Smooth muscle cell (in vitro differentiated cells): ENCODE measurements around the gene TTLL5. TPM values are rescaled to one million over a fixed set of nuclear protein-coding genes. Genes with fewer than 3 reads are reported as not detected.
A peak's percentile ranks its signal among the peaks of the same experiment; 100 is the strongest.

ENCODE experiments used
- DNase-seq: peaks from one replicate; lab custom pipeline; 2025; ENCODE audit not compliant: unreplicated experiment; lab: John Stamatoyannopoulos, UW
- H2AFZ ChIP-seq: fragments of 200-600 bp; sonication (generic); 2 replicates; pipeline ENCODE4 v1.6.0; 2016; ENCODE audit warnings: antibody characterized with exemption, low read depth, mild to moderate bottlenecking
- H3F3A ChIP-seq: fragments of 200-600 bp; sonication (generic); 2 replicates; pipeline ENCODE4 v1.6.0; 2017; ENCODE audit warnings: antibody characterized with exemption, low read depth
- H3K27ac ChIP-seq: fragments of 200-600 bp; sonication (generic); 2 replicates; pipeline ENCODE4 v1.5.1; 2016; ENCODE audit warnings: low read depth, mild to moderate bottlenecking
- H3K27me3 ChIP-seq: fragments of 200-600 bp; sonication (generic); 2 replicates; pipeline ENCODE4 v1.6.1; 2016; ENCODE audit warnings: low read depth, mild to moderate bottlenecking
- H3K36me3 ChIP-seq: fragments of 200-600 bp; sonication (generic); 2 replicates; pipeline ENCODE4 v1.5.1; 2016; ENCODE audit warnings: low read depth
- H3K4me1 ChIP-seq: fragments of 200-600 bp; sonication (generic); 2 replicates; pipeline ENCODE4 v1.5.1; 2016; ENCODE audit warnings: low read depth
- H3K4me2 ChIP-seq: fragments of 200-600 bp; sonication (generic); 2 replicates; pipeline ENCODE4 v1.6.0; 2016; ENCODE audit warnings: mild to moderate bottlenecking
- H3K4me3 ChIP-seq: fragments of 200-600 bp; sonication (generic); 2 replicates; pipeline ENCODE4 v1.5.1; 2016; ENCODE audit warnings: mild to moderate bottlenecking
- H3K79me2 ChIP-seq: fragments of 200-600 bp; sonication (generic); 2 replicates; pipeline ENCODE4 v1.6.0; 2016; ENCODE audit warnings: low read depth, mild to moderate bottlenecking
- H3K9ac ChIP-seq: fragments of 200-600 bp; sonication (generic); 2 replicates; pipeline ENCODE4 v1.6.0; 2016; ENCODE audit warnings: low read depth
- H3K9me3 ChIP-seq: fragments of 200-600 bp; sonication (generic); replicated peaks from 2 replicates; pipeline ENCODE4 v1.5.1; 2016; ENCODE audit warnings: low read depth
- H4K20me1 ChIP-seq: fragments of 200-600 bp; sonication (generic); 2 replicates; pipeline ENCODE4 v1.6.0; 2016; ENCODE audit warnings: low read depth
- WGBS: methylation state at CpG from one replicate; pipeline ENCODE4 v1.1.7; 2016; ENCODE audit warnings: low lambda C conversion rate; 5-methylcytosine and 5-hydroxymethylcytosine counted together
- polyA plus RNA-seq: library from polyadenylated mRNA; unstranded; fragments of >200 nt; fragmentation: Nextera tagmentation; extraction: Ambion mirVana; gene quantifications from 2 replicates; pipeline ENCODE4 v1.2.1, GENCODE V29; 2016
- total RNA-seq: library from RNA; depleted of rRNA; stranded (reverse); fragments of >200 nt; gene quantifications from 2 replicates; pipeline ENCODE4 v1.2.3, GENCODE V29; 2014
- TF ChIP-seq, protein P1 (sequence below): fragments of 200-600 bp; sonication (generic); IDR thresholded peaks from 2 replicates; pipeline ENCODE4 v1.5.1; 2017; ENCODE audit warnings: borderline replicate concordance, mild to moderate bottlenecking, antibody characterized with exemption; ENCODE audit not compliant: insufficient read depth, poor library complexity, severe bottlenecking

Gene TTLL5
- total and polyA plus RNA-seq, 2 experiments from 2014 or later, result 12.6 to 38.0 TPM

DNA sequence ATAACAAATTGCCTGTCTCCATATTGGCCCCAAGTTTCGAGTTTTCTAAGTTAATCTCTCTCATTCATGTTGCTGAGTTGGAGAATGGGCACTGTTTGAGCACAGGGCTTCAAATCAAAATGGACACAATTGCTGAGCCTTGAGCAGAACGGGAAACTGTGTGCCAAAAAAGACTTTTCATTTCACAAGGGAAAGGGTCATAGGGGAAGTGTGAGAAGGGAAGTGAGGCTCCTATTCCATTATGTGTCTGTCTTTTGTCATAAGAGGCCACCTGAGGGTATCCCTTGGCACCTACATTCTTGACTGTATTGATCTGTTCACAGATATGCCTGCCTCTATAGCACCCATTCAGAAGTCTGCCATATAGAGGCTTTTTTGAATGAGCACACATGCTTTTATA, 59.1 kb downstream of the TTLL5 start:
- Histone ChIP-seq H3K4me1 (peaks cover 24% of the 10 kb centered on the region), H3K4me2 (peak overlapping the region; percentile 74), H3K9me3 (no peaks in the 10 kb centered on the region), H3F3A (peaks cover 20% of the 10 kb centered on the region), H3K27ac (peak overlapping the region; percentile 73), H3K36me3 (no peaks in the 10 kb centered on the region), H3K27me3 (no peaks in the 10 kb centered on the region), H3K9ac (no peak overlapping the region), H3K79me2 (no peaks in the 10 kb centered on the region), H4K20me1 (no peaks in the 10 kb centered on the region), H2AFZ (no peak overlapping the region), H3K4me3 (no peak overlapping the region)
- no peak for DNase-seq
- WGBS, result 93% methylated on average over 2 of the region's 2 CpGs
- TF ChIP-seq, protein P1, sequence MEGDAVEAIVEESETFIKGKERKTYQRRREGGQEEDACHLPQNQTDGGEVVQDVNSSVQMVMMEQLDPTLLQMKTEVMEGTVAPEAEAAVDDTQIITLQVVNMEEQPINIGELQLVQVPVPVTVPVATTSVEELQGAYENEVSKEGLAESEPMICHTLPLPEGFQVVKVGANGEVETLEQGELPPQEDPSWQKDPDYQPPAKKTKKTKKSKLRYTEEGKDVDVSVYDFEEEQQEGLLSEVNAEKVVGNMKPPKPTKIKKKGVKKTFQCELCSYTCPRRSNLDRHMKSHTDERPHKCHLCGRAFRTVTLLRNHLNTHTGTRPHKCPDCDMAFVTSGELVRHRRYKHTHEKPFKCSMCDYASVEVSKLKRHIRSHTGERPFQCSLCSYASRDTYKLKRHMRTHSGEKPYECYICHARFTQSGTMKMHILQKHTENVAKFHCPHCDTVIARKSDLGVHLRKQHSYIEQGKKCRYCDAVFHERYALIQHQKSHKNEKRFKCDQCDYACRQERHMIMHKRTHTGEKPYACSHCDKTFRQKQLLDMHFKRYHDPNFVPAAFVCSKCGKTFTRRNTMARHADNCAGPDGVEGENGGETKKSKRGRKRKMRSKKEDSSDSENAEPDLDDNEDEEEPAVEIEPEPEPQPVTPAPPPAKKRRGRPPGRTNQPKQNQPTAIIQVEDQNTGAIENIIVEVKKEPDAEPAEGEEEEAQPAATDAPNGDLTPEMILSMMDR, result no peak

DNA sequence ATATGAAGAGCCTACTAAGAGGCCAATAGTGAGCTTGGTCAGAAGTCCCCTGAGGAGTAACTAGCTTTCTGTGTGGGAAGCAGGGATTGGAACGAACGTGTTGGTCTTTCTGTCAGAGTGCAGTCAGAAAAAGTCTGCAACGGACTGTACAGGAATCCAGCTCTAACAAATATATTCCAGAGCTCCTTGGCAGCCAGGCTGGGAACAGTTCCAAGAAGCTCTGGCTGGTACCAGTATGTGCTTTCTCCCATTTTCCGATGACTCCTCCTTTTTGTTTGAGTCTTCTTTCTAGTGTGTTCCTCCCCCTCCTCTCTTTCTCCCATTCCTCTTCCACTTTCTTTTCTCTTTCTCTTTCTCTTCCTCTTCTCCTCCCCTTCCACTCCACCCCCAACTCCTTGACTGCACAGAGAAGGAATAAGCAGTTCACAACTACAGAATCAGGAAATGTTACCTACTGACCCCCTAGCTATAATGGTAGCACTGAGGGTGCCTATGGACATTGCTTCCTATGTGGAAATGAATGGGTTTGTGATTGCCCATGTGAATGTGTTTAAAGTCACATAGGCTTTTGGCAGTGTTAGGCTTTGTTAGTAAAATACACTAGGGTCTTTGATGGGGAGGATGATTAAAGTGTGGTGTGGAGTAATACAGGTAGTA, 59.9 kb downstream of the TTLL5 start:
- Histone ChIP-seq H2AFZ (peak overlapping the region; percentile 28), H3K27ac (peak overlapping the region; percentile 73), H3F3A (peaks cover 11% of the 10 kb centered on the region), H3K4me3 (no peak overlapping the region), H3K9me3 (no peaks in the 10 kb centered on the region), H4K20me1 (no peaks in the 10 kb centered on the region), H3K4me2 (peak overlapping the region; percentile 74), H3K9ac (no peak overlapping the region), H3K27me3 (no peaks in the 10 kb centered on the region), H3K4me1 (peaks cover 18% of the 10 kb centered on the region), H3K36me3 (no peaks in the 10 kb centered on the region), H3K79me2 (no peaks in the 10 kb centered on the region)
- TF ChIP-seq, protein P1, result no peak
- DNase-seq, result no peak
- WGBS, result 26% methylated on average over 4 of the region's 4 CpGs

DNA sequence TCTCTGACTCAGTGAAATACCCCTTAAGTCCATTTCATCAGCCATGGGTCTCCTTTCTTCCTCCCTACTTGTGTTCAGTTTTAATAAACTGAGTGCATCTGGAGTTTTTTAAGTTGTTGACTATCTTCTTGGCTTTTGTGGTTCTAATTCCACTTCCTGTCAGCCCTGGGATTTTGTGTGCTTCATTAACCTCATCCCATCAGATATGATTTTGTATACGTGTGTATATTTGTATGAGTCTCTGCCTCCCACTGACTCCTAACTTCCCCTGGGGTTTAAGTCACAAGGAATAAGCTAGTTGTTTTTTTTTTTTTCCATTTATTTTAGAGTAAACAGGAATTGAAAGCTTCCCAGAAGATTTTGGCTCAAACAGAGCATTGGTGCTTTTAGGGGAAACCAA, 62.7 kb downstream of the TTLL5 start:
- Histone ChIP-seq H3K9ac (no peak overlapping the region), H3K36me3 (peaks cover 10% of the 10 kb centered on the region), H4K20me1 (no peaks in the 10 kb centered on the region), H3K4me1 (peaks cover 16% of the 10 kb centered on the region), H3K79me2 (no peaks in the 10 kb centered on the region), H3F3A (peaks cover 9% of the 10 kb centered on the region), H3K4me3 (no peak overlapping the region), H3K4me2 (peak overlapping the region; percentile 41), H3K27ac (peak overlapping the region; percentile 74), H3K27me3 (no peaks in the 10 kb centered on the region), H2AFZ (no peak overlapping the region), H3K9me3 (no peaks in the 10 kb centered on the region)
- DNase-seq, result no peak
- TF ChIP-seq, protein P1, result no peak
- WGBS, result 14% methylated on average over 1 of the region's 1 CpG
